CD14-positive monocyte (primary cell): ENCODE measurements around the gene CEBPG. TPM values are rescaled to one million over a fixed set of nuclear protein-coding genes. Genes with fewer than 3 reads are reported as not detected.

ENCODE experiments used
- DNase-seq, 3 donors: peaks; one replicate each; pipeline ENCODE4 v3.0.0-alpha.2; 2011 to 2022
- H2AFZ ChIP-seq: 2 replicates; pipeline ENCODE4 v1.6.0; 2012; ENCODE audit warnings: mild to moderate bottlenecking, low read depth, low read length, inconsistent platforms; ENCODE audit not compliant: insufficient read depth, poor library complexity, severe bottlenecking
- H3K27ac ChIP-seq, 2 donors: 1 replicate in 1 of 2; 2 replicates in 1 of 2; pipeline ENCODE4 v1.5.1; 2012 to 2013; ENCODE audit warnings: low read length in 2 of 2, control low read depth in 1 of 2, inconsistent platforms in 1 of 2, low read depth in 1 of 2, mild to moderate bottlenecking in 1 of 2
- H3K27me3 ChIP-seq, 2 donors: one replicate each; pipeline versions ENCODE4 v1.6.0 to v1.6.1; 2011 to 2013; ENCODE audit warnings: low read length in 2 of 2; ENCODE audit not compliant: control insufficient read depth in 2 of 2, insufficient read depth in 2 of 2
- H3K36me3 ChIP-seq, 2 donors: replicated peaks in 1 of 2; 1 replicate in 1 of 2; 2 replicates in 1 of 2; pipeline versions ENCODE4 v1.5.1 to v1.6.1; 2012 to 2013; ENCODE audit warnings: low read length in 2 of 2, control low read depth in 1 of 2, inconsistent platforms in 1 of 2, mild to moderate bottlenecking in 1 of 2; ENCODE audit not compliant: insufficient read depth in 2 of 2, control insufficient read depth in 1 of 2
- H3K4me1 ChIP-seq, 2 donors: 1 replicate in 1 of 2; 2 replicates in 1 of 2; pipeline versions ENCODE4 v1.5.1 to v1.6.1; 2012 to 2013; ENCODE audit warnings: low read length in 2 of 2, control low read depth in 1 of 2, inconsistent platforms in 1 of 2, mild to moderate bottlenecking in 1 of 2, moderate library complexity in 1 of 2; ENCODE audit not compliant: insufficient read depth in 2 of 2, control insufficient read depth in 1 of 2
- H3K4me2 ChIP-seq: replicated peaks from 2 replicates; pipeline ENCODE3; 2012; ENCODE audit warnings: low read length, moderate library complexity, mild to moderate bottlenecking; ENCODE audit not compliant: poor library complexity, severe bottlenecking; ENCODE audit errors: extremely low read depth
- H3K4me3 ChIP-seq, 3 experiments: fragments of 200-600 bp in 1 of 3; sonication (generic) in 1 of 3; replicated peaks in 1 of 3; 1 replicate in 2 of 3; 2 replicates in 1 of 3; pipeline ENCODE4 v1.5.1; 2011 to 2013; ENCODE audit warnings: low read length in 3 of 3, mild to moderate bottlenecking in 3 of 3, control low read depth in 2 of 3, low read depth in 2 of 3, inconsistent platforms in 1 of 3, moderate library complexity in 1 of 3
- H3K79me2 ChIP-seq: 2 replicates; pipeline ENCODE4 v1.6.0; 2012; ENCODE audit warnings: mild to moderate bottlenecking, control low read depth, inconsistent platforms, low read length, moderate library complexity; ENCODE audit not compliant: insufficient read depth
- H3K9ac ChIP-seq: 2 replicates; pipeline ENCODE4 v1.6.0; 2017; ENCODE audit warnings: low read length, mild to moderate bottlenecking; ENCODE audit not compliant: insufficient read depth, poor library complexity, severe bottlenecking
- H3K9me3 ChIP-seq, 2 donors: replicated peaks in 1 of 2; 1 replicate in 1 of 2; 2 replicates in 1 of 2; pipeline versions ENCODE4 v1.5.1 to v1.6.1; 2012 to 2013; ENCODE audit warnings: low read length in 2 of 2, control low read depth in 1 of 2; ENCODE audit not compliant: control insufficient read depth in 1 of 2, insufficient read depth in 1 of 2
- H4K20me1 ChIP-seq: 2 replicates; pipeline ENCODE4 v1.6.0; 2012; ENCODE audit warnings: mild to moderate bottlenecking, low read length, control low read depth, moderate library complexity; ENCODE audit not compliant: insufficient read depth
- H3K27ac Mint-ChIP-seq, 7 donors: one replicate each; pipeline ENCODE4 v1.8.0; 2020; ENCODE audit warnings: mild to moderate bottlenecking in 7 of 7, mixed read lengths in 7 of 7, moderate library complexity in 6 of 7, inconsistent platforms in 2 of 7
- H3K27me3 Mint-ChIP-seq, 3 donors: one replicate each; pipeline ENCODE4 v1.8.0; 2021 to 2022; ENCODE audit warnings: low read depth in 3 of 3, mild to moderate bottlenecking in 3 of 3, mixed read lengths in 3 of 3, moderate library complexity in 3 of 3, inconsistent platforms in 1 of 3
- H3K36me3 Mint-ChIP-seq, 2 donors: one replicate each; pipeline ENCODE4 v1.8.0; 2020; ENCODE audit warnings: mixed read lengths in 2 of 2, inconsistent platforms in 1 of 2, mild to moderate bottlenecking in 1 of 2
- H3K4me1 Mint-ChIP-seq: one replicate; pipeline ENCODE4 v1.8.0; 2020; ENCODE audit warnings: mild to moderate bottlenecking, mixed read lengths
- H3K4me3 Mint-ChIP-seq, 2 donors: one replicate each; pipeline ENCODE4 v1.8.0; 2020; ENCODE audit warnings: mild to moderate bottlenecking in 2 of 2, mixed read lengths in 2 of 2, moderate library complexity in 1 of 2
- H3K9me3 Mint-ChIP-seq, 7 donors: one replicate each; pipeline ENCODE4 v1.8.0; 2020 to 2022; ENCODE audit warnings: mixed read lengths in 7 of 7, mild to moderate bottlenecking in 6 of 7, moderate library complexity in 6 of 7, inconsistent platforms in 2 of 7
- WGBS: methylation state at CpG from one replicate; pipeline ENCODE4 v1.1.5; 2013; ENCODE audit warnings: missing lambda C conversion rate; ENCODE audit not compliant: insufficient coverage; 5-methylcytosine and 5-hydroxymethylcytosine counted together
- intact Hi-C, 2 donors: fragments of 100-400 bp; cut with micrococcal nuclease; formaldehyde crosslinking; loops; one replicate each; pipeline versions ENCODE4 v1.15.0 to v1.15.1; 2023
- polyA plus RNA-seq, 3 donors: library from polyadenylated mRNA; depleted of rRNA in 1 of 3; unstranded in 2 of 3; stranded (reverse) in 1 of 3; fragments of 300-500 nt in 2 of 3; fragments of >200 nt in 1 of 3; fragmentation: Illumina TruSeq in 2 of 3; gene quantifications; 1 replicate in 2 of 3; 2 replicates in 1 of 3; pipeline ENCODE4 v1.2.3, GENCODE V29; 2012 to 2021
- TF ChIP-seq, protein P1 (sequence below): fragments of 200-600 bp; IDR thresholded peaks from one replicate; pipeline ENCODE4 v1.8.0; 2022; ENCODE audit warnings: antibody characterized with exemption, mild to moderate bottlenecking

The CEBPG gene
- polyA plus RNA-seq, 3 donors, result 16.8 to 18.3 (median 17.8) TPM

DNA sequence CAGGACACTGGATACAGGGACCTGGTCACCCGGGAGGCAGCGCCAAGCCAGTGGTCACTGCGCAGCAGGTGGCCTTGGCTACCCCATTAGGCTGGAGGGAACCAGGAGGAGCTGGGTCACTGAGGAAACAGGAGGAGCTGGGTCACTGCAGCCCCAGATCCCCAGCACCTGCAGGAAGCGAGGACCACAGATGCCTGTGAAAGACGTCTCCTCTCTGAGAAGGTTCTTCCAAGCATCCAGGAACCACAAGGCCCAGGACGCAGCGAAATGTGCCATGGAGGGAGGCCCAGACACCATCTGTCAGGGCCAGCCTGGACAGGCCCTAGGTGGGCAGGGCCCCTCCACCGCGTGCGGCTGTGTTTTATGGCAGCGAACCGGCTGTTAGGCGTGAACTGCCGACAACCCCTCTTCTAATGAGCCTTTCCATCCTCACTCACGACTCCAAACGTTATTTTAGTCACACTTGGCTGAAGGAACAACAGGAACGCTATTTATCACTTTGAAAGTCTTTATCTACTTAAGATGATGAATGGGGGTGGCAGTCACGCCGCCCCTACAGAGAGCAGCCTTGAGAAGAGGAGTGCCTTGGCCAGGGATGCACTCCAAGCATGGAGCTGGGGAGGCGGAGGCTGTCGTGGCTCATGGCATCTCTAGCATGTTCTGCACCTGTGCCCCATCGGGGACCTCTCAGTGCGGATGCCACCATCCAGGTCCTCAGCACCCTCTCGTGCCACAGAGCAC is 53.3 kb downstream of the CEBPG start:
- Mint-ChIP-seq H3K27ac (no peak overlapping the region), H3K27me3 (peaks cover 3 to 8% (median 4%) of the 10 kb centered on the region in 3 donors), H3K4me1 (peaks cover 4% of the 10 kb centered on the region), H3K36me3 (no peaks in the 10 kb centered on the region), H3K9me3 (no peaks in the 10 kb centered on the region), H3K4me3 (no peak overlapping the region)
- Histone ChIP-seq H3K4me2 (no peak overlapping the region), H3K9ac (no peak overlapping the region), H3K27ac (no peak overlapping the region), H3K9me3 (no peaks in the 10 kb centered on the region), H4K20me1 (no peaks in the 10 kb centered on the region), H3K79me2 (no peaks in the 10 kb centered on the region), H3K4me3 (no peak overlapping the region), H3K4me1 (no peaks in the 10 kb centered on the region), H2AFZ (no peak overlapping the region), H3K36me3 (no peaks in the 10 kb centered on the region), H3K27me3 (no peaks in the 10 kb centered on the region)
- intact Hi-C loops, result no loop called here
- WGBS, result 96% methylated on average over 18 of the region's 24 CpGs
- TF ChIP-seq, protein P1, sequence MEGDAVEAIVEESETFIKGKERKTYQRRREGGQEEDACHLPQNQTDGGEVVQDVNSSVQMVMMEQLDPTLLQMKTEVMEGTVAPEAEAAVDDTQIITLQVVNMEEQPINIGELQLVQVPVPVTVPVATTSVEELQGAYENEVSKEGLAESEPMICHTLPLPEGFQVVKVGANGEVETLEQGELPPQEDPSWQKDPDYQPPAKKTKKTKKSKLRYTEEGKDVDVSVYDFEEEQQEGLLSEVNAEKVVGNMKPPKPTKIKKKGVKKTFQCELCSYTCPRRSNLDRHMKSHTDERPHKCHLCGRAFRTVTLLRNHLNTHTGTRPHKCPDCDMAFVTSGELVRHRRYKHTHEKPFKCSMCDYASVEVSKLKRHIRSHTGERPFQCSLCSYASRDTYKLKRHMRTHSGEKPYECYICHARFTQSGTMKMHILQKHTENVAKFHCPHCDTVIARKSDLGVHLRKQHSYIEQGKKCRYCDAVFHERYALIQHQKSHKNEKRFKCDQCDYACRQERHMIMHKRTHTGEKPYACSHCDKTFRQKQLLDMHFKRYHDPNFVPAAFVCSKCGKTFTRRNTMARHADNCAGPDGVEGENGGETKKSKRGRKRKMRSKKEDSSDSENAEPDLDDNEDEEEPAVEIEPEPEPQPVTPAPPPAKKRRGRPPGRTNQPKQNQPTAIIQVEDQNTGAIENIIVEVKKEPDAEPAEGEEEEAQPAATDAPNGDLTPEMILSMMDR, result no peak
- DNase-seq, result no peak

DNA sequence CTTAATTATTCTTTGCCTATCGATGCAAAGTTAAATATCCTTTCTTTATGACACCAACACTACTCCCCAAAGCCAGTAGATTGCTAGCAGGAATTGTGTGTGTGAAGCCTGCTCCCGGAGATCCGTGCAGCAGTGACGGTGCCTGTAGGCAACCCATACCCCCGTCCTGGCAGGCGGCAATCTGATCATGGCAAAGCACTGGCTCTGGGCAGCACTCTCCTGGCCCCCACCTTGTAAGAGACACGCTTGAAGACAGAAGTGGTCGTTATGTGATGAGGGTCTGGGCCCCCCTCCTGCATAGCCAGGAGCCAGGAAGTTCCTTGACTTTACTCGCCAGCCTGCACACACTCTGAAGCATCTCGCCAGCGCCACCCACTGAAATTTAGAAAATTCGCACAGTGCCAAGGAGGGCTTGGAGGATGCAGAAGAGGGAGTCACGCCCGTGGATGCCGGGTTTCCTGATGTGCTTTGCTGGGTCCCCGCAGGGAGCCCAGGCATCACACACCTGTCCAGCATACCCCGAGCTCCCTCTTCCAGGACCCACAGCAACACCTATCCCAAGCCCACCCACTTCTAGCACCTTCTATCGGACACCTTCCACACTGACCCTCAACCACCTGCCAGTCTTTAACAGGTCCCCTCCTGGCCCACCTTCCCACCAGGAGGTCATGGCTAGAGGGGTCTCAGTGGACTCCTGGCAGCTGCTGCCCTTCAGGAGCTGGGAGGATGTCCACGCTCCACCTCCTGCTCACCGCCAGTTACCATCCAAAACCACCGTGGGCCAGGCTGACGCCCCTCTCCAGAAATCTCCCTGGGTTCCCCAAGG is 54.5 kb downstream of the CEBPG start:
- WGBS, result 96% methylated on average over 14 of the region's 22 CpGs
- H3K79me2 ChIP-seq, result no peaks in the 10 kb centered on the region
- Mint-ChIP-seq H3K36me3 (no peaks in the 10 kb centered on the region), H3K4me3 (no peak overlapping the region), H3K9me3 (no peaks in the 10 kb centered on the region), H3K27ac (no peak overlapping the region), H3K27me3 (peaks cover 3 to 8% (median 4%) of the 10 kb centered on the region in 3 donors), H3K4me1 (peaks cover 4% of the 10 kb centered on the region)
- H3K9ac ChIP-seq, result no peak overlapping the region
- H3K36me3 ChIP-seq, result no peaks in the 10 kb centered on the region
- no peaks in the 10 kb centered on the region for H3K9me3 ChIP-seq
- H2AFZ ChIP-seq, result no peak overlapping the region
- no peak overlapping the region for H3K27ac ChIP-seq
- DNase-seq, result no peak
- TF ChIP-seq, protein P1, result no peak
- H3K4me1 ChIP-seq, result no peaks in the 10 kb centered on the region
- H3K4me2 ChIP-seq, result no peak overlapping the region
- intact Hi-C loops, result no loop called here
- H4K20me1 ChIP-seq, result no peaks in the 10 kb centered on the region
- no peaks in the 10 kb centered on the region for H3K27me3 ChIP-seq
- H3K4me3 ChIP-seq, result no peak overlapping the region
